ENCODE measurements around the gene SLC10A7. TPM values are rescaled to one million over a fixed set of nuclear protein-coding genes. Genes with fewer than 3 reads are reported as not detected.

Gene SLC10A7
- polyA plus RNA-seq, 1 donor (not counting 4 experiments of a cell fraction or from before 2014, with no cell fraction given): 12.7 TPM

DNA sequence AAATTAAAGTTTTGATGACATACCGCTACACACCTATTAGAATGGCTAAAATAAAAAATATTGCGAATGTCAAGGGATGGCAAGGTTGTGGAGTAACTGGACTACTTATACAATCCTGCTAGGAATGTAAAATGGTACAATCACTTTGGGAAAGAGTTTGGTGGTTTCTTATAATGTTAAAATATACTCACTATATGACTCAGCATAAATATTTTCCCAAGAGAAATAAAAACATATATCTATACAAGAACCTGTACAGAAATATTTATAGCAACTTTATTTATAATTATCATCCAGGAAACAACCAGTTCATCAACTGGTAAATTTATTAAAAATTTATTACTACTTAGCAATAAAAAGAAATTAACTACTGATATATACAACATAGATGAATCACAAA lies 89.7 kb downstream of the SLC10A7 start:
- TF ChIP-seq EZH2 (IDR thresholded peaks at IDR 0.05; ENCODE audit: low read length): no peak
- TF ChIP-seq, protein P1, sequence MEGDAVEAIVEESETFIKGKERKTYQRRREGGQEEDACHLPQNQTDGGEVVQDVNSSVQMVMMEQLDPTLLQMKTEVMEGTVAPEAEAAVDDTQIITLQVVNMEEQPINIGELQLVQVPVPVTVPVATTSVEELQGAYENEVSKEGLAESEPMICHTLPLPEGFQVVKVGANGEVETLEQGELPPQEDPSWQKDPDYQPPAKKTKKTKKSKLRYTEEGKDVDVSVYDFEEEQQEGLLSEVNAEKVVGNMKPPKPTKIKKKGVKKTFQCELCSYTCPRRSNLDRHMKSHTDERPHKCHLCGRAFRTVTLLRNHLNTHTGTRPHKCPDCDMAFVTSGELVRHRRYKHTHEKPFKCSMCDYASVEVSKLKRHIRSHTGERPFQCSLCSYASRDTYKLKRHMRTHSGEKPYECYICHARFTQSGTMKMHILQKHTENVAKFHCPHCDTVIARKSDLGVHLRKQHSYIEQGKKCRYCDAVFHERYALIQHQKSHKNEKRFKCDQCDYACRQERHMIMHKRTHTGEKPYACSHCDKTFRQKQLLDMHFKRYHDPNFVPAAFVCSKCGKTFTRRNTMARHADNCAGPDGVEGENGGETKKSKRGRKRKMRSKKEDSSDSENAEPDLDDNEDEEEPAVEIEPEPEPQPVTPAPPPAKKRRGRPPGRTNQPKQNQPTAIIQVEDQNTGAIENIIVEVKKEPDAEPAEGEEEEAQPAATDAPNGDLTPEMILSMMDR (optimal IDR thresholded peaks at IDR 0.05 in 1 of 3, IDR thresholded peaks at IDR 0.05 in 1 of 3, conservative IDR thresholded peaks at IDR 0.05 in 1 of 3; ENCODE audit: extremely low read depth in 1 of 3, insufficient read depth in 2 of 3, low read length in 3 of 3): no peak
- H3K9ac ChIP-seq (ENCODE audit: control insufficient read depth, extremely low read depth, insufficient read depth, low read length): no peak overlapping the region
- dilution Hi-C loops (cut with MboI; ENCODE audit: extremely low pct_ligation_motif_present, low sequenced_read_pairs): no loop called here

DNA sequence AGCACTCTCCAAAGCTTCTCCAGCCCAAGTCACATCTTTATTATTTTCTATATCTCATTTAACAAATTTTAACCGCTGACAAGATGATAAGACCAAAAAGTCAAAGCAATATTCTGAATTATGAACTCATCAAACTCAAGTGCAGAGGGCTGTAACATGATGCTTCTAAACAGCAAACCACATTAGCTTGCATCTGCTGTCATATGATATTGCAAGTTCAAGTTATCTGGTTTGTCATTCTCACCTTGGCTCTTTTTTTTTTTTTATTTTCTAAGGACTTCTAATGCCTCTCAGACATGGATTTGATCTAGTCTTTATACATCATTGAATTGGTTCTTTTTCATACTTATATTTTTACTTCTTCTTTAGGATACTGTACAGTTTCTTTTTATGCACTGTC lies 93.4 kb downstream of the SLC10A7 start:
- Histone ChIP-seq H3K79me2 (ENCODE audit: control insufficient read depth, insufficient read depth, low read length) (no peaks in the 10 kb centered on the region), H3K36me3 (ENCODE audit: control insufficient read depth in 2 of 2, extremely low read depth in 1 of 2, insufficient read depth in 2 of 2, low read length in 2 of 2) (no peaks in the 10 kb centered on the region), H4K20me1 (ENCODE audit: control insufficient read depth, extremely low read depth, insufficient read depth, low read length) (no peaks in the 10 kb centered on the region), H3K27ac (ENCODE audit: control insufficient read depth, insufficient read depth, low read length) (no peak overlapping the region), H2AFZ (ENCODE audit: control insufficient read depth, low read length) (no peak overlapping the region), H3K4me1 (ENCODE audit: control insufficient read depth, extremely low read depth, insufficient read depth, low read length) (no peaks in the 10 kb centered on the region), H3K4me2 (ENCODE audit: control insufficient read depth, extremely low read depth, insufficient read depth, low read depth, low read length) (no peak overlapping the region), H3K4me3 (ENCODE audit: control insufficient read depth in 2 of 3, extremely low read depth in 1 of 3, insufficient read depth in 2 of 3, low read depth in 1 of 3, low read length in 3 of 3) (no peak overlapping the region), H3K9me3 (ENCODE audit: control insufficient read depth, low read depth, low read length) (no peaks in the 10 kb centered on the region), H3K9ac (ENCODE audit: control insufficient read depth, extremely low read depth, insufficient read depth, low read length) (no peak overlapping the region), H3K27me3 (ENCODE audit: control insufficient read depth, extremely low read depth, insufficient read depth, low read length) (no peaks in the 10 kb centered on the region), H3K9me1 (ENCODE audit: control insufficient read depth, extremely low read depth, insufficient read depth, low read length) (no peaks in the 10 kb centered on the region)
- no peak for TF ChIP-seq EZH2 (IDR thresholded peaks at IDR 0.05; ENCODE audit: low read length)
- TF ChIP-seq, protein P1 (optimal IDR thresholded peaks at IDR 0.05 in 1 of 3, IDR thresholded peaks at IDR 0.05 in 1 of 3, conservative IDR thresholded peaks at IDR 0.05 in 1 of 3; ENCODE audit: extremely low read depth in 1 of 3, insufficient read depth in 2 of 3, low read length in 3 of 3): no peak
- FAIRE-seq (no peak), DNase-seq (ENCODE audit: low read depth, low spot score) (no peak)
- dilution Hi-C loops (cut with MboI; ENCODE audit: extremely low pct_ligation_motif_present, low sequenced_read_pairs): no loop called here

More for the DNA sequence above, 89.7 kb downstream of the SLC10A7 start:
- Histone ChIP-seq H2AFZ (ENCODE audit: control insufficient read depth, low read length) (no peak overlapping the region), H3K4me1 (ENCODE audit: control insufficient read depth, extremely low read depth, insufficient read depth, low read length) (no peaks in the 10 kb centered on the region), H4K20me1 (ENCODE audit: control insufficient read depth, extremely low read depth, insufficient read depth, low read length) (no peaks in the 10 kb centered on the region), H3K9me3 (ENCODE audit: control insufficient read depth, low read depth, low read length) (no peaks in the 10 kb centered on the region), H3K36me3 (ENCODE audit: control insufficient read depth in 2 of 2, extremely low read depth in 1 of 2, insufficient read depth in 2 of 2, low read length in 2 of 2) (no peaks in the 10 kb centered on the region), H3K27ac (ENCODE audit: control insufficient read depth, insufficient read depth, low read length) (no peak overlapping the region), H3K4me3 (ENCODE audit: control insufficient read depth in 2 of 3, extremely low read depth in 1 of 3, insufficient read depth in 2 of 3, low read depth in 1 of 3, low read length in 3 of 3) (no peak overlapping the region), H3K27me3 (ENCODE audit: control insufficient read depth, extremely low read depth, insufficient read depth, low read length) (no peaks in the 10 kb centered on the region), H3K79me2 (ENCODE audit: control insufficient read depth, insufficient read depth, low read length) (no peaks in the 10 kb centered on the region), H3K4me2 (ENCODE audit: control insufficient read depth, extremely low read depth, insufficient read depth, low read depth, low read length) (no peak overlapping the region), H3K9me1 (ENCODE audit: control insufficient read depth, extremely low read depth, insufficient read depth, low read length) (no peaks in the 10 kb centered on the region)
- no peak for DNase-seq (ENCODE audit: low read depth, low spot score)
- FAIRE-seq: no peak

Measured in keratinocyte (primary cell).